GM12865 (cell line): Measurements from ENCODE around the gene SNRPA1.

Source experiments
- DNase-seq: peaks from one replicate; pipeline ENCODE4 v3.0.0; 2010; ENCODE audit warnings: low read depth
- H3K4me3 ChIP-seq: 2 replicates; pipeline ENCODE4 v1.5.1; 2011; ENCODE audit warnings: mild to moderate bottlenecking, low read depth, low read length, control low read depth
- CTCF ChIP-seq: IDR thresholded peaks from 2 replicates; pipeline ENCODE4 v1.5.1; 2011; ENCODE audit warnings: low read length, control low read depth, low read depth, inconsistent platforms; ENCODE audit not compliant: insufficient read depth; ENCODE audit errors: missing control alignments

The SNRPA1 gene

DNA sequence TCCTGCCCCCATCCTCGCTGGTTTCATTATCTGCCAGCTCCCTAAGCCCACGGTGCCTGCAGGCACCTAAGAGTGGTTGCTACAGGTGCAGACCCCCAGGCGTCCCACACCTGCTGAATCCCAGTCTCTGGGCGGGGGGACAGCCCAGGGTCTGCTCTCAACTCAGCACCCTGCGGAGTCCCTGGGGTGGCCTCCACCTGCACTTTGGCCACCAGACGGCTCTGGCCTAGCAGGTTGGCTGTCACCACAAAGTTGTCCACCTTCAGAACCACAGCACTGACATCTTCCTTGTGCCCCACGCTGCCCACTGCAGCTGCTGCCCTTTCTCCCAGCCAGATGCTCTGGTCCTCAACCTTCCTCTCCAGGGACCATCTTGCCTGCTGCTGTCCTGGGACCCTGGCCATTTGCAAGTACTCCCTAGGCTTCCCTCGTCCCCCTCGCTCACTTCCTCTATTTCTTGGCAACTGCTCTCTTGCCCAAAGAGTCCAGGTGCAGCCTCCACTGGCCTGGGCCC, 34.9 kb upstream of the SNRPA1 start:
- no peak for DNase-seq
- H3K4me3 ChIP-seq, result no peak overlapping the region
- TF ChIP-seq CTCF, result no peak

- no peak overlapping the region for H3K4me3 ChIP-seq
- TF ChIP-seq CTCF, result no peak
- DNase-seq, result no peak
These were observed 34.3 kb upstream of the SNRPA1 start for GRCh38 chr15:101329309-101329863.

DNA sequence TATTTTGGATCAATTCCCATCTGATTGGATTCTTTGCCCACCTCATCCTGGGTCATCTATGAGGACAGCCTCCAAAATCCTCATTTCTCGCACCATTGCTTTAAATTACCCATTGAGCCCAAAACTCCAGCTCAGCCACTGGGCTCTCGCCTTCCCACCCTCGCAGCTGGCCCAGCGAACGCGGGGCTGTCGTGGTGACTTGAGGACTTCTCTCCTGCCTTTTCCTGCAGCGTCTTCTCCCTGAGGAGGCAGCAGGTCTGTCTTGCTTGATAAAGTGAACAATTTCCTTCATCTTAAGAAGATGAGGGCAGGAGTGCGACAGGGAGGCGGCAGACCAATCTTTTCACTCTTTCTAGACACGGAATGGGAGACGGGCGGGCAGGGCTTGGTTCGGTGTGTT, 33.0 kb upstream of the SNRPA1 start:
- no peak for TF ChIP-seq CTCF
- H3K4me3 ChIP-seq, result no peak overlapping the region
- no peak for DNase-seq

DNA sequence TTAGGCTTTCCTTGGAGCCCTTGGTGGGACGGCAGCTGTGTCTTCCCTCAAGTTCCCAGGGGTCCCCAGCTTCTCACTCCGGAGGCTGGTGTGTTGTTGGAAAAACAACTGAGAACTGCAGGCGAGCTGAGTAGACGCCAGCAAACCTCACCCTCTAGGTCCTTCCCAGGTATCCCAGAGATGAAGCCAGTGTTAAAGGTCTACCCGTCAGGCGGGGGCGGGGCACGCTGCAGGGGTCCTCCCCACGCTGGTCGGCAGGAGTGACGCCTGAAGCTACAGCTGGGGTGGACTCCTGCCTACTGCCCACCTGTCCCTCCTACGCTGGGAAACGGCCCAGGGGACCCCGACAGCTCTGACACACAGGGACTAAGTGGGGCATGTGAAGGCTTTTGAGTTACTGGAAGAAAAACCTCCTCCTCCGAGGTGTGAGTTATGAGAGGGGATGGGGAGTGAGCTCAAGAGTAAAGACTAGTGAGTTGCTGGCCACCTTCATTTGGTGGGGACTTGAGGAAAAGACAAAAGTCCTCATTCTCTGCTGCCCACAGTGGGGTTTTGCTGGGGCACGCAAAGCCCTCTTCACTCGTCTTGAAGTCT, 32.2 kb upstream of the SNRPA1 start:
- TF ChIP-seq CTCF, result no peak
- no peak for DNase-seq
- no peak overlapping the region for H3K4me3 ChIP-seq

GRCh38 chr15:101326462-101327146, 31.6 kb upstream of the SNRPA1 start:
- no peak for DNase-seq
- TF ChIP-seq CTCF, result no peak
- H3K4me3 ChIP-seq, result no peak overlapping the region

DNA sequence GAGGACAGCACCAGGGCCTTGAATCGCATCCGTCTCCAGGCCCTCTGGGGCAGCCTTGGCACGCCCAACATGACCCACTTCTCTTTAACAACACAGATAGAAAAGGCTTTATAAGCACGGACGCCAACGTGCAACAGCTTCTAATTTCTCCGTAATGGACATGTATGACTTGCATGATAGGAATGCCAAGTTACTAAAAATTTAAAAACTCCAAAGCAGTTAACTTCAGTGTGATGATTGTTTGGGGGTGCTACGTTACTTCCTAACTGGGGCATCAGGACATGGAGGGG, 30.9 kb upstream of the SNRPA1 start:
- no peak for TF ChIP-seq CTCF
- no peak overlapping the region for H3K4me3 ChIP-seq
- no peak for DNase-seq
